Endometrium (tissue), 2 donors: ENCODE measurements around the gene ZNF536.

Experiments
- FAIRE-seq: peaks from 2 replicates; lab custom pipeline; 2012; peaks lifted over from hg19 to GRCh38; lab: Jason Lieb, UNC
- donor health status: control.
- donor health status: control.

The ZNF536 gene

DNA sequence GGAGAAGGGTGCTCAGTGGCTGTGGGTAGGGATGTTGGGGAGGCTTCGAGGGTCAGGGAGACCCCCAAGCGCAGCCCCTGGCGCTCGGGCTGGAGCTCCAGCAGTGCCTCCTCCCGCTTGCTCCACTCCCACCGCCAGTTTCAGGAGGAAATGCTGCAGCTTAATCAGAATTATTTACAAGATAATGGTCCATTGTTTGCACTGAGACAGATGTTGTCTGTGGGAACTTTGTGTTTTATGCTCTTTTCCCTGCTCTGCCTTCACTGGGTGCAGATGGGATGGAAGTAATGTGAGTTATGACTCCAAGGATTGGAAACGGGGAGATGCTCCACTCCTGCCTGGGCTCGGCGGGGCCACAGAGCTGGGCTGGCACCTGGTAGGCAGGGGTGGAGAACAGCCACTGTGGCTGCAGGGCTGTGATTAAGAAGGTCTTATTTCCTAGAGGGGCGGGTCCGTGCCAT lies 192.4 kb downstream of the ZNF536 start:
- FAIRE-seq = no peak

- no peak for FAIRE-seq
These were observed 193.5 kb downstream of the ZNF536 start for GRCh38 chr19:30565636-30566035.

DNA sequence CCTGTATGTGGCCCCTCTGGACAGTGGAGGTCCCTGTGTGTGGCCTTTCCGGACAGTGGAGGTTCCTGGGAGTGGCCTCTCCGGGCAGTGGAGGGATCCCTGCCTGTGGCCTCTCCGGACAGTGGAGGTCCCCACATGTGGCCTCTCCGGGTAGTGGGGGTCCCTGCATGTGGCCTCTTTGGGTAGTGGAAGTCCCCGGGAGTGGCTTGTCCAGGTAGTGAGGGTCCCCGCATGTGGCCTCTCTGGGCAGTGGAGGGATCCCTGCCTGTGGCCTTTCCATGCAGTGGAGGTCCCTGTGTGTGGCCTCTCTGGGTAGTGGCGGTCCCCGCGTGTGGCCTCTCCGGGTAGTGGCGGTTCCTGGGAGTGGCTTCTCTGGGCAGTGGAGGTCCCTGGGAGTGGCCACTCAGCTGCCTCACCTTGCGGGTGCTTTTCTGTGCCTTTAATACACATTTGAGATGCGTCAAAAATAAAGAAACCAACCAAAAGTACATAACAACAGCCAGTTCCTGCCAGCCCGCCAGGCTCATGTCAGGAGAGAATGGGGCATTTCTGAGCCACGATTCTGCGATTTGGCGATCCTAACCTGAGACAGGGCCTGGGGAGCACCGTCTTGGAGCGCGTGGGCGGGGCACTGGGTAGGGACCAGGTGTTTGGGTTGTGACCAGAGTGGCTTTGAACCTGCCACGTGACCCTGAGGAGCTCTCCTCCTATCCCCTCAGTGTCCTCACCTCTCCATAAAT lies 194.7 kb downstream of the ZNF536 start:
- no peak for FAIRE-seq

DNA sequence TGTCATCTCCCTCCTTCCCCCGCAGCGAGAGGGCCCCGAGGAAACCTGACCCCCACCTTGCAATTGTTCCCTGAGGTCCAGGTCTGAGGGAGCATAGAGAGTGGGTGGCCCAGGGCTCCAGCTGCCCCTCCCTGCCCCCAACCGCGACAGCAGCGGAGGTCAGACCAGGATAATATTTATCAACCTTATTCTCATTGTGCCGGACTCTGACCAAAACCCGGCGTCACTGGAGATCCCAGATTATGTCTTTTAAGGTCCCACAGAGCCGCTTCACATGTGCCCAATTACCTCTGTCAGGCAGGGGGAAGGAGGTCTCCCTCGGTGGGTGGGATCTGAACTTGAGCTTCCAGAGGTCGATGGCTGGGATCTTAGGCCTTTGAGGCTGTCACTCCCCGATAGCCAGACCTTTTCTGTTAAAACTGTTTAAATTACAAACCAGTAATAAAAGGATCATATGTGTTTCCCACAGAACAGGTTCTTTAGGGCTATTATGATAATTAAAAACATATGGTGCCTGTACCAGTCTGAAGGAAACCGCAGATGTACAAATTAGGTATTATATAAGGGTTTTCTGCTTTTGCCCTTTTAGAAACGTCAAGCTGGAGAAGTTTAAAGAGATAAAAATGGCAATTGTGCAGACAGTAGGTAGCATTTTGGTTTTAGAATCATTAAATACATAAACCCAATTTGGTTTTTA lies 195.5 kb downstream of the ZNF536 start:
- no peak for FAIRE-seq

DNA sequence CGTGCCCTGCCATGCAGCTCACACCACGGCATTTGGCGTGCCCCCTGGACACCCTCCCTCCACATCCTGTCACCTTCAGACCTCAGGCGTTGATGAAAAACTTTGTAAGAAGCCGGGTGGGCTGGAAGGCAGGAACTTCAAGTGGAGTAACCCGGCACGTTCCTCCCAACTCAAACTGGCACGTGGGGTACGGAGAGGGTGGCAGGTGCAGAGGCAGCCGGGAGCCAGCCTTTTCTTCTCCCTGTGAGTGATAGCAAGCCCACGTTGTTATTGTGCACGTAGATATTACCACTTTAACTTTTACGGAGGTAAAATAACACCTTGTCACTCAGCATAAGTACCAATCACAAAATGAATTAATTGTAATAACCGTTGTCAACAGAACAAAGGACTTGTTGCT lies 198.0 kb downstream of the ZNF536 start:
- no peak for FAIRE-seq

- no peak for FAIRE-seq
These were observed 205.4 kb downstream of the ZNF536 start for GRCh38 chr19:30577551-30578105.

DNA sequence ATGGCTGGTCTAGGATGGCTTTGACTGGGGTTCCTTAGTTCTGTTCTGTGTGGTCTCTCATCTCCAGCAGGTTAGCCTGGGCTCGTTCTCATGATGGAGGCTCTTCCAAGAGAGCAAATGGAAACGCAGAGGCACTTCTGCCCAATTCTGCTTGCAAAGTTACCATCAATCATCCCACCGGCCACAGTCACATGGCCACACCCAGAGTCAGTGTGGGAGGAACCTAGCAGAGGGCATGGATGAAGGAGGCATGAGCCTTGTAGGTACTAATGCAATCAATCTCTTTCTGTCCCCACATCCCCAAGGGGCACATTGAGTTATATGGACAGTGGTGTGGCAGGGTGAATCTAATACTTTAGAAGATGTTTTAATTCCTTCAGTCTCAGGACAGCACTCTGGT lies 207.2 kb downstream of the ZNF536 start:
- no peak for FAIRE-seq

DNA sequence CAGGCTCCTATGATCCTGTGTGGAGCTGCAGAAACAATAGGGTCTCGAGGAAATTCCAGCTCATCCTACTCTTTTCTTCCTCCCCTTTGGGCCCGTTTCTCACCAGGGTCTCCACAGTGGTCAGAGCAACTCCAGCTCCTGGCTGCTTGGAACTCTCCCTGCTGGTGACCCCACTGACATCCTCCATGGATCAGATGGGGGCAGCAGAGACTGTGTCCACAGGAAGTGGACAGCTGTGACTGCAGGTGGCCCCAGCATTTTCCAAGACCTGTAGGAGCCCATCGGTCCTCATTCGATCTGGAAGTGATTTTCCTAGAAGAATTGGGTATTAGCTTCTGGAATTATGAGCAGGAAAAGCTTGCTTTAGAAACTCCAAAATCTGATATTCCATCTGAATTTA lies 208.5 kb downstream of the ZNF536 start:
- no peak for FAIRE-seq

DNA sequence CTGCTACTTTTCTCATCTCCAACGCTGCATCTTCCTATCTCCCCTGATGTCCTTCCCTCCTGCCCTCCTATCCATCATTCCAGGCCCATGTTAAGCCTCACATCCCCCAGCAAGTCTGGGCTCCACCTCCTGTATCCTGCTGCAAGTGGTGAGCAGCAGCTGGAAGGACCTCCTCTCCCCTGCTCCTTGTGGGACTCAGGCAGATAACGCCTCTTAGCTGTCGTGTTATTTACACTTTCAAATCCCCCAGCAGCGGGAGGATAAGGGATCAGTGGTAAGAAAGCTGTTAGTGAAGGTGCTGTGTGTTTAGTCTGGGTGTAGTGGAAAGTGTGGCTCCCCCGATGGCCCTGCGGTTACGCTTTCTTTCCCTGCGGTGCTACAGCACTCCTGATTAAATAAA lies 211.9 kb downstream of the ZNF536 start:
- no peak for FAIRE-seq

DNA sequence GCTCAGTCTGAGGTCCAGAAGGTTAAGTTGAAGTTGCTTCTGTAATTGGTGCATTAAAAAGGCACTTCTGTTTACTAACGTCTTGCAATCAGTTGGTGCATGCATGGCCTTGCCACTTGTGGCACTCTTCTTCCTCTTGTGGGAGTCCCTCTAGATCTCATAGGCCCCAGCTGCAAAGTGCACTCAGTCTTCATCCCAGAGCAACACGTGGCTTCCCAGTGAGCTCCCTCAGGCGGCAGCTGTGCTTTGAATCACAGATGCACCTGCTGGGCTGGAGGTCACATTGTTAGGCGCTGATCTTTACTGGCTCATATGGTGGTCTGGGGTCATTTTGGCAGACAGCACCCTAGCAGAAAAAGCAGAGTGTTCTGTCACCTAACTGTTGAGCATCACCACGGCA lies 215.7 kb downstream of the ZNF536 start:
- FAIRE-seq = no peak

- no peak for FAIRE-seq
These were observed 218.5 kb downstream of the ZNF536 start for GRCh38 chr19:30590596-30591229.

- no peak for FAIRE-seq
These were observed 221.2 kb downstream of the ZNF536 start for GRCh38 chr19:30593356-30593755.

GRCh38 chr19:30593975-30594745 lies 222.0 kb downstream of the ZNF536 start:
- no peak for FAIRE-seq

- FAIRE-seq = no peak
These were observed 224.1 kb downstream of the ZNF536 start for GRCh38 chr19:30596268-30596667.

GRCh38 chr19:30596813-30597399 lies 224.7 kb downstream of the ZNF536 start:
- FAIRE-seq = no peak

- FAIRE-seq = no peak
These were observed 226.5 kb downstream of the ZNF536 start for GRCh38 chr19:30598688-30599087.

DNA sequence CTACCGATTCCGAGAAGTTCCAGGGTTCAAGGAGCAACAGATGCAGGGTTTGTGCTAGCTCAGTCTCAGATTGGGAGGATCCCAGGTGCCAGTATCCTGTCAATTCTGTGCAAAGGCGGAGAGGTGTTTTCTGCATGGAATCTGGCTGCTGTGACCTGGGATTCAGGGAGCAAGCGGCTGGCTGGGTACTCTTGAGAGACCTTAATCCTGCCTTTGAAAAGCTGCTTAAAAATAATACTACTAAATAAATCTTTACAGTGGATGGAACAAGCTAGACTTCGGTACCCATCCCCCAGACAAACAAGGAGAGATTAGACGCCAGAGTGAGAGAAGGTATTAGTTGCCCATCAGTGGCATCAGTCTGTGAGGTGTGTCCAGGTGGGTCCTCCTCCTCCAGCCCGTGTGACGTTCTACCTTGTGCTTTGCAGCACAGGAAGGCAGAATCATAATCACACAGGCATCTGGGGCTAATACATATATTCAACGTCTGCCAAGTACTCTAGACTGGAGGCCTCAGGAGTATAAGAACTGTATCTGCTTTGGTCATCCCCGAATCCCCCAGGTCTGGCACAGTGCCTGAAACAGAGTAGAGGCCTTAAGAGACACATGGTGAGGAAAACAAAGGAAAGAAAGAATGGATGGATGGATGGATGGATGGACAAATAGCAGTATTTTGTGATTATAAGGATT lies 230.6 kb downstream of the ZNF536 start:
- FAIRE-seq = no peak

- FAIRE-seq = no peak
These were observed 232.5 kb downstream of the ZNF536 start for GRCh38 chr19:30604657-30605056.

DNA sequence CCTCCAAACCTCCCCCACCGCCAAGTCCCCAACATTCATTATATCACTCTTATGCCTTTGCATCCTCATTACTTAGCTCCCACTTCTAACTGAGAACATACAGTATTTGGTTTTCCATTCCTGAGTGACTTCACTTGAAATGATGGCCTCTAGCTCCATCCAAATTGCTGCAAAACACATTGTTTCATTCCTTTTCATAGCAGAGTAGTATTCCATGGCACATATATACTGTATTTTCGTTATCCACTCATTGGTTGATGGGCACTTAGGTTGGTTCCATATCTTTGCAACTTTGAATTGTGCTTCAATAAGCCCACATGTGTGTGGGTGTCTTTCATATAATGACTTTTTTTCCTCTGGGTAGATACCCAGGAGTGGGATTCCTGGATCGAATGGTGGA lies 233.1 kb downstream of the ZNF536 start:
- no peak for FAIRE-seq

GRCh38 chr19:30606114-30607050 lies 234.2 kb downstream of the ZNF536 start:
- no peak for FAIRE-seq
